ENCODE measurements around the gene ST8SIA1. TPM values are rescaled to one million over a fixed set of nuclear protein-coding genes. Genes with fewer than 3 reads are reported as not detected.
A peak's percentile ranks its signal among the peaks of the same experiment; 100 is the strongest.

The ST8SIA1 gene
- total RNA-seq, 1 donor from 2014 or later: 7.7 TPM

DNA sequence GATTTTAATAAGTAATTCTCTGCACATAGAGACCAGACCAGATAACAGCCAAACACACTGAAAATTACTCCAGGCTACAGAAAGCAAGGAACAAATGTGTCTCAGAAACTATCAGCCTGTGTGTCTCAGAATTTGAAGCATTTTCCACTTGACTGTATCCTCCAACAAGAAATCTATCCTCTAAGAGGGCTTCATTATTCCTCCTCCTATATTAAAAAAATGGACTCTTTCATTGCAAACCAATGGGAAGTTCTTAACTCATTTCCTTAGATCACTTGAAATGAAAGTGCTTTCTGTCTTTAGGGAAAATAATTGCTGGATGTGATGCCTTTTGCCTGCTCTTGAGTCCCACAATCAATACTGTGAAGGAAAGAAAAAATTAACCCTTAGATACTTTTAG is 2.3 kb downstream of the ST8SIA1 start:
- H3K27me3 ChIP-seq (ENCODE audit: insufficient read depth, low read length): peaks cover 20% of the 10 kb centered on the region
- TF ChIP-seq, protein P1, sequence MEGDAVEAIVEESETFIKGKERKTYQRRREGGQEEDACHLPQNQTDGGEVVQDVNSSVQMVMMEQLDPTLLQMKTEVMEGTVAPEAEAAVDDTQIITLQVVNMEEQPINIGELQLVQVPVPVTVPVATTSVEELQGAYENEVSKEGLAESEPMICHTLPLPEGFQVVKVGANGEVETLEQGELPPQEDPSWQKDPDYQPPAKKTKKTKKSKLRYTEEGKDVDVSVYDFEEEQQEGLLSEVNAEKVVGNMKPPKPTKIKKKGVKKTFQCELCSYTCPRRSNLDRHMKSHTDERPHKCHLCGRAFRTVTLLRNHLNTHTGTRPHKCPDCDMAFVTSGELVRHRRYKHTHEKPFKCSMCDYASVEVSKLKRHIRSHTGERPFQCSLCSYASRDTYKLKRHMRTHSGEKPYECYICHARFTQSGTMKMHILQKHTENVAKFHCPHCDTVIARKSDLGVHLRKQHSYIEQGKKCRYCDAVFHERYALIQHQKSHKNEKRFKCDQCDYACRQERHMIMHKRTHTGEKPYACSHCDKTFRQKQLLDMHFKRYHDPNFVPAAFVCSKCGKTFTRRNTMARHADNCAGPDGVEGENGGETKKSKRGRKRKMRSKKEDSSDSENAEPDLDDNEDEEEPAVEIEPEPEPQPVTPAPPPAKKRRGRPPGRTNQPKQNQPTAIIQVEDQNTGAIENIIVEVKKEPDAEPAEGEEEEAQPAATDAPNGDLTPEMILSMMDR (IDR thresholded peaks at IDR 0.05; ENCODE audit: insufficient read depth, low read depth, low read length): no peak
- TF ChIP-seq EZH2 (IDR thresholded peaks at IDR 0.05; ENCODE audit: insufficient read depth, low read length): no peak
- no peaks in the 10 kb centered on the region for H3K79me2 ChIP-seq (ENCODE audit: insufficient read depth, low read length)
- H3K4me1 ChIP-seq (ENCODE audit: insufficient read depth, low read length): peaks cover 7% of the 10 kb centered on the region
- Mint-ChIP-seq H3K27me3 (ENCODE audit: low read depth, unreplicated experiment) (peaks cover 2% of the 10 kb centered on the region), H3K9me3 (ENCODE audit: unreplicated experiment) (no peaks in the 10 kb centered on the region), H3K36me3 (ENCODE audit: low read depth, unreplicated experiment) (no peaks in the 10 kb centered on the region), H3K4me3 (ENCODE audit: unreplicated experiment) (peak overlapping the region; percentile 92), H3K27ac (ENCODE audit: unreplicated experiment) (no peak overlapping the region), H3K4me1 (ENCODE audit: low read depth, unreplicated experiment) (peaks cover 15% of the 10 kb centered on the region)
- FAIRE-seq (no peak), DNase-seq (ENCODE audit: low read depth) (no peak)
- H3K4me2 ChIP-seq (ENCODE audit: low read length): no peak overlapping the region
- H3K4me3 ChIP-seq (ENCODE audit: insufficient read depth, low read depth, low read length): no peak overlapping the region
- no peaks in the 10 kb centered on the region for H3K36me3 ChIP-seq (ENCODE audit: insufficient read depth, low read length)
- no peak overlapping the region for H3K27ac ChIP-seq (ENCODE audit: low read depth, low read length)
- no peak overlapping the region for H3K9ac ChIP-seq (ENCODE audit: low read length)
- no peak overlapping the region for H2AFZ ChIP-seq (ENCODE audit: low read depth, low read length)
- no peaks in the 10 kb centered on the region for H3K9me3 ChIP-seq (ENCODE audit: insufficient read depth, low read depth, low read length)
- no peaks in the 10 kb centered on the region for H4K20me1 ChIP-seq (ENCODE audit: insufficient read depth, low read length)

DNA sequence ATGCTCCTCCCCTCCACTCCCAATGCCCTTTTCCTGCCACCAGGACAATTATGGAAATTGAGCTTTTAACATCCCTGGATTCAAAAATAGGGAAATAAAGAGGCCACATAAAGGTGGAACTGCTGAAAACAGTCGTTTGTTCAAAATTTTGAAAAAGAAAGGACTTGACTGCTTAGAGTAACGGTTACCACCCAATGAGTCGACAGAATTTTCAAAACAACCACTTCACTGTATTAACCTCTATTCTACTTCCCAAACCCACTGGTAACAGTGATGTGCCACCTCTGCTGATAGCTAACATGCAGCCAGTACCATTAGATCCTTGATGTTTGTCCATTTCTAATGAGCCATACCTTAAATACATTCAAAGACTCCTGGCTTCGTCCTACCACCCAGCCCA is 4.9 kb downstream of the ST8SIA1 start:
- peaks cover 1% of the 10 kb centered on the region for H3K36me3 Mint-ChIP-seq (ENCODE audit: low read depth, unreplicated experiment)
- no peak overlapping the region for H3K9ac ChIP-seq (ENCODE audit: low read length)
- peaks cover 13% of the 10 kb centered on the region for H3K4me1 Mint-ChIP-seq (ENCODE audit: low read depth, unreplicated experiment)
- no peak overlapping the region for H3K27ac Mint-ChIP-seq (ENCODE audit: unreplicated experiment)
- no peaks in the 10 kb centered on the region for H3K9me3 ChIP-seq (ENCODE audit: insufficient read depth, low read depth, low read length)
- H3K4me3 Mint-ChIP-seq (ENCODE audit: unreplicated experiment): no peak overlapping the region
- no peaks in the 10 kb centered on the region for H3K79me2 ChIP-seq (ENCODE audit: insufficient read depth, low read length)
- H3K4me2 ChIP-seq (ENCODE audit: low read length): no peak overlapping the region
- H3K36me3 ChIP-seq (ENCODE audit: insufficient read depth, low read length): no peaks in the 10 kb centered on the region
- no peak overlapping the region for H3K27ac ChIP-seq (ENCODE audit: low read depth, low read length)
- no peak overlapping the region for H2AFZ ChIP-seq (ENCODE audit: low read depth, low read length)
- peaks cover 7% of the 10 kb centered on the region for H3K4me1 ChIP-seq (ENCODE audit: insufficient read depth, low read length)
- no peaks in the 10 kb centered on the region for H3K9me3 Mint-ChIP-seq (ENCODE audit: unreplicated experiment)
- peaks cover 19% of the 10 kb centered on the region for H3K27me3 ChIP-seq (ENCODE audit: insufficient read depth, low read length)
- FAIRE-seq (no peak), DNase-seq (ENCODE audit: low read depth) (no peak)
- peaks cover 2% of the 10 kb centered on the region for H3K27me3 Mint-ChIP-seq (ENCODE audit: low read depth, unreplicated experiment)
- no peaks in the 10 kb centered on the region for H4K20me1 ChIP-seq (ENCODE audit: insufficient read depth, low read length)
- TF ChIP-seq EZH2 (IDR thresholded peaks at IDR 0.05; ENCODE audit: insufficient read depth, low read length): no peak
- TF ChIP-seq, protein P1 (IDR thresholded peaks at IDR 0.05; ENCODE audit: insufficient read depth, low read depth, low read length): no peak
- H3K4me3 ChIP-seq (ENCODE audit: insufficient read depth, low read depth, low read length): no peak overlapping the region

DNA sequence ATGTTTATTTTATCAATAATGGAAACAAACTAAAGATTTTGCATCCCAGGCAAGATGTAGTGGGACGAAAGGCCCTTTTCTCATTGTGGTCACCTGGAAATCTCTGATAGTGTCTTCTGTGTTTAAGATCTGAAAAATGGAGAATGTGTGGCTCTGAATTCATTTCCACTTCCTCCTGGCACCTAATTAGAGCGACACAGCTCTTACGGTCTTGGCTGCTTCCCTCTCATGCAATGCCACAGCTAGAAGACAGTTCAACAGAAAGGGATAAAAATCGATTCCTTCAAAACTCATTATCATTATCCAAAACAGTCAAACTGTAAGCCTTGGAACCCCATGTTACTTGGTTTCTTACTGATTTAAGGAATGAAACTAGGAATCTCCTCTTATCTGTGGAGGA is 9.3 kb downstream of the ST8SIA1 start:
- no peak for TF ChIP-seq EZH2 (IDR thresholded peaks at IDR 0.05; ENCODE audit: insufficient read depth, low read length)
- TF ChIP-seq, protein P1 (IDR thresholded peaks at IDR 0.05; ENCODE audit: insufficient read depth, low read depth, low read length): no peak
- Mint-ChIP-seq H3K9me3 (ENCODE audit: unreplicated experiment) (no peaks in the 10 kb centered on the region), H3K4me3 (ENCODE audit: unreplicated experiment) (no peak overlapping the region), H3K27ac (ENCODE audit: unreplicated experiment) (no peak overlapping the region), H3K4me1 (ENCODE audit: low read depth, unreplicated experiment) (peaks cover 27% of the 10 kb centered on the region), H3K36me3 (ENCODE audit: low read depth, unreplicated experiment) (peaks cover 1% of the 10 kb centered on the region), H3K27me3 (ENCODE audit: low read depth, unreplicated experiment) (no peaks in the 10 kb centered on the region)
- H3K36me3 ChIP-seq (ENCODE audit: insufficient read depth, low read length): no peaks in the 10 kb centered on the region
- DNase-seq (ENCODE audit: low read depth): no peak
- no peak overlapping the region for H2AFZ ChIP-seq (ENCODE audit: low read depth, low read length)
- H3K4me1 ChIP-seq (ENCODE audit: insufficient read depth, low read length): peaks cover 6% of the 10 kb centered on the region
- H3K27me3 ChIP-seq (ENCODE audit: insufficient read depth, low read length): no peaks in the 10 kb centered on the region
- H3K27ac ChIP-seq (ENCODE audit: low read depth, low read length): no peak overlapping the region
- no peak overlapping the region for H3K9ac ChIP-seq (ENCODE audit: low read length)
- no peaks in the 10 kb centered on the region for H4K20me1 ChIP-seq (ENCODE audit: insufficient read depth, low read length)
- H3K79me2 ChIP-seq (ENCODE audit: insufficient read depth, low read length): no peaks in the 10 kb centered on the region
- H3K4me2 ChIP-seq (ENCODE audit: low read length): no peak overlapping the region
- no peak overlapping the region for H3K4me3 ChIP-seq (ENCODE audit: insufficient read depth, low read depth, low read length)
- FAIRE-seq: no peak
- H3K9me3 ChIP-seq (ENCODE audit: insufficient read depth, low read depth, low read length): no peaks in the 10 kb centered on the region
